ENCODE measurements around the gene PRKCH.

- TF ChIP-seq POLR2A (IDR thresholded peaks at IDR 0.05; ENCODE audit: low read depth, low read length) (no peak), TAF1 (IDR thresholded peaks at IDR 0.05; ENCODE audit: low read depth, low read length) (no peak)
Observed at GRCh38 chr14:61498811-61499210, 177.4 kb downstream of the PRKCH start.
